ENCODE data around the gene VWC2L. TPM values are rescaled to one million over a fixed set of nuclear protein-coding genes. Genes with fewer than 3 reads are reported as not detected.

Gene VWC2L
- total and polyA plus RNA-seq, 2 of the 4 experiments (the other 2 are of a cell fraction): not detected

DNA sequence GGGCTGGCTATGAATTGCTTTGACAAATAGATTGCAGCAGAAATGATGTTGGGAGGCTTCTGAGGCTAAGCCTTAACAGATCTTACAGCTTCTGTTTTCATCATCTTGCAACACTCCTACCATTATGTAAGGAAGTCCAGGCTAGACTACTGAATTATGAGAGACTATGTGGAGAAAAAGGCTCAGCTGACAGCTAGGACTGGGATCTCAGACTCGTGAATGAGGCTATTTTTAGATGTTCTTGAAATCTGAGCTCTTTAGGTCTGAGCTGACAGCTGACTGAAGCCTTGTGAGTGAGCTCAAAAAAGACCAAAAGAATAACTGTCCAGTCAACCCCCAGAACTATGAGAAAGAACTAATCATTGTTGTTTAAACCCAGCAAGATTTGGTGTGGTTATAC is 70.3 kb downstream of the VWC2L start:
- POLR2A ChIA-PET (ENCODE audit: unreplicated experiment): no interaction called here

More for the DNA sequence above, 70.3 kb downstream of the VWC2L start:
- no peaks in the 10 kb centered on the region for H3K9me3 ChIP-seq (ENCODE audit: control insufficient read depth, insufficient read depth, low read length)
- H4K8ac ChIP-seq (ENCODE audit: low read depth in 2 of 2, low read length in 2 of 2): no peak overlapping the region
- H4K20me1 ChIP-seq (ENCODE audit: insufficient read depth, low read length): no peaks in the 10 kb centered on the region
- no peak overlapping the region for H3K4me3 ChIP-seq (ENCODE audit: insufficient read depth, low read depth, low read length)
- DNase-seq: peak; percentile 66
- H2AFZ ChIP-seq (replicated peaks; ENCODE audit: low read length, poor library complexity): no peak overlapping the region
- no peaks in the 10 kb centered on the region; the same call in 1 of the 2 replicates for H3K4me1 ChIP-seq (ENCODE audit: control insufficient read depth, insufficient read depth, low read length)
- H2BK20ac ChIP-seq (ENCODE audit: low read depth, low read length): no peak overlapping the region
- H2BK15ac ChIP-seq (ENCODE audit: low read depth, low read length): no peak overlapping the region
- no peaks in the 10 kb centered on the region for H3K9me1 ChIP-seq (ENCODE audit: insufficient read depth, low read length)
- WGBS, 2 experiments (ENCODE audit: extremely low coverage in 2 of 2, insufficient read length in 1 of 2): 0% methylated on average over 1 of the region's 1 CpG; no CpG with 5 or more reads in 1 of the 2 experiments
- ATAC-seq (ENCODE audit: low read depth): peak; percentile 46
- H3K18ac ChIP-seq (ENCODE audit: low read depth, low read length): no peak overlapping the region
- H2AK5ac ChIP-seq (ENCODE audit: low read depth, low read length): no peak overlapping the region
- no peak overlapping the region for H3K4ac ChIP-seq (ENCODE audit: low read depth, low read length)
- intact Hi-C loops (cut with micrococcal nuclease): no loop called here
- no peak overlapping the region for H3K56ac ChIP-seq (ENCODE audit: extremely low read depth, insufficient read depth, low read length)
- H3K23ac ChIP-seq (ENCODE audit: low read depth, low read length): no peak overlapping the region
- no peaks in the 10 kb centered on the region for H3K27me3 ChIP-seq (ENCODE audit: control insufficient read depth, insufficient read depth, low read length)
- H2AK9ac ChIP-seq (replicated peaks; ENCODE audit: low read depth, low read length, poor library complexity): no peak overlapping the region
- no peak overlapping the region; the same call in 1 of the 2 replicates for H3K4me2 ChIP-seq (ENCODE audit: low read depth, low read length)
- H4K91ac ChIP-seq (ENCODE audit: insufficient read depth, low read depth, low read length): no peak overlapping the region
- no TSS peak for BruUV-seq (replicated peaks)
- CTCF ChIA-PET: interaction anchor here (0.6 to 0.7 kb wide), 2 partner anchors 23 to 47 kb away, joined by 3 read pairs; no protein-coding TSS in a partner anchor
- H2BK5ac ChIP-seq (ENCODE audit: low read depth, low read length, poor library complexity, severe bottlenecking): no peak overlapping the region
- no peak overlapping the region for H2BK120ac ChIP-seq (ENCODE audit: low read depth, low read length)
- H3K36me3 ChIP-seq (ENCODE audit: control insufficient read depth, insufficient read depth, low read length): no peaks in the 10 kb centered on the region
- no peak for TF ChIP-seq POLR2A (IDR thresholded peaks at IDR 0.05; ENCODE audit: low read depth, low read length)
- peak; percentile 37; the same call in 1 of the 2 replicates for TF ChIP-seq CEBPB (IDR thresholded peaks at IDR 0.05; ENCODE audit: low read depth, low read length)
- dilution Hi-C loops (cut with HindIII; ENCODE audit: low sequenced_read_pairs, unreplicated experiment): no loop called here
- H3K14ac ChIP-seq (replicated peaks; ENCODE audit: low read depth, low read length): no peak overlapping the region
- no peak overlapping the region for H4K5ac ChIP-seq (ENCODE audit: low read depth, low read length)
- H3K27ac ChIP-seq (ENCODE audit: insufficient read depth, low read length): no peak overlapping the region
- H3K79me1 ChIP-seq (ENCODE audit: low read depth in 1 of 2, low read length in 2 of 2): no peaks in the 10 kb centered on the region
- H3K9ac ChIP-seq (ENCODE audit: low read depth, low read length): no peak overlapping the region
- in situ Hi-C loops (cut with MboI; ENCODE audit: low sequenced_read_pairs): no loop called here

Data from IMR-90 (cell line).